GM12801 (cell line): ENCODE measurements around the gene ZNF84.

Experiments used
- CTCF ChIP-seq: IDR thresholded peaks from one replicate; pipeline ENCODE4 v1.5.1; 2011; ENCODE audit warnings: control low read depth; ENCODE audit not compliant: insufficient read length; ENCODE audit errors: extremely low read depth

Gene ZNF84

GRCh38 chr12:133081159-133081780 lies 44.0 kb downstream of the ZNF84 start:
- TF ChIP-seq CTCF = no peak

GRCh38 chr12:133083345-133083744 lies 46.0 kb downstream of the ZNF84 start:
- TF ChIP-seq CTCF = no peak

- TF ChIP-seq CTCF = no peak
Measured at GRCh38 chr12:133105620-133106019, 68.3 kb downstream of the ZNF84 start.

- TF ChIP-seq CTCF = no peak
Measured at GRCh38 chr12:133106253-133106652, 68.9 kb downstream of the ZNF84 start.

GRCh38 chr12:133107121-133107520 lies 69.8 kb downstream of the ZNF84 start:
- no peak for TF ChIP-seq CTCF

GRCh38 chr12:133108150-133108549 lies 70.8 kb downstream of the ZNF84 start:
- no peak for TF ChIP-seq CTCF
